Adrenal gland (tissue), 5 donors: Measurements from ENCODE around the gene RASGRF2.

Experiments
- CTCF ChIP-seq, 6 experiments: fragments of 450-650 bp in 4 of 6; fragments of 200-600 bp in 2 of 6; sonication (generic) in 1 of 6; IDR thresholded peaks; 1 replicate in 5 of 6; 2 replicates in 1 of 6; pipeline versions ENCODE4 v1.5.1 to v1.8.0; 2016 to 2021; ENCODE audit warnings: antibody characterized with exemption in 6 of 6, mild to moderate bottlenecking in 2 of 6, moderate library complexity in 1 of 6
- POLR2A ChIP-seq, 2 donors: fragments of 450-650 bp; IDR thresholded peaks; one replicate each; pipeline ENCODE4 v1.6.1; 2017; ENCODE audit warnings: antibody characterized with exemption in 2 of 2, mild to moderate bottlenecking in 2 of 2, moderate library complexity in 1 of 2
- donor health status: DM: no; HTN: no; CAD: no.

- no peak for TF ChIP-seq CTCF (IDR thresholded peaks at IDR 0.05)
- no peak for TF ChIP-seq POLR2A (IDR thresholded peaks at IDR 0.05)
These were observed 59.6 kb downstream of the RASGRF2 start for GRCh38 chr5:81019748-81020147.
